ENCODE data around the gene PLA2G5.
"Not testable (repeated sequence)": the region's sequence is repeated elsewhere in the genome, so short reads cannot be mapped to it uniquely, and the experiment has no call there.

Gene PLA2G5, protein sequence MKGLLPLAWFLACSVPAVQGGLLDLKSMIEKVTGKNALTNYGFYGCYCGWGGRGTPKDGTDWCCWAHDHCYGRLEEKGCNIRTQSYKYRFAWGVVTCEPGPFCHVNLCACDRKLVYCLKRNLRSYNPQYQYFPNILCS

DNA sequence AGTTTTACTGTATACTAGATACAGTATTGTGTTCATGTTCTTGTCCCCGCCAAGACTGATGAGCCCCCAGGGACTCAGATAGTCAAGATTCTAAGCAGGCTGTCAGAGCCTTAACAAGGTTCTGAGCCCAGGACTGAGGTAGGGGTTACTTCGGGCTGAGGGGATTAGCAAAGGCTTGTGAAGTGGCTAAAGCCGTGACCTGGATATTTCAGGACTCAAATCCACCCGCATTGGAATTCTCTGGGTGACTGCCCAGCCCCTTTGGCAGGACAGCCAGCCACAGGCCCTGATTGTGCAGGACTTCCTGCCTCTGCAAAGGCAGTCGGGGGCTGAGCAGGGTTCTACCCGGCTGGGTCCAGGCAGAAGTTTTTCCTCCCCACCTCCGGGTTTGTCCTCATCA, at the start of gene PLA2G5:
PLA2G5 (plus strand) TSS at position 321 of the 400 bp plus-strand sequence. CDS start 14,637 bp downstream, outside the sequence.
- Mint-ChIP-seq H3K27ac (no peak within 1 kb of the TSS), H3K27me3 (peaks cover 44% of the 10 kb centered on the region), H3K4me3 (no peak within 1 kb of the TSS), H3K9me3 (no peaks in the 10 kb centered on the region), H3K4me1 (ENCODE audit: low read depth) (peaks cover 5% of the 10 kb centered on the region), H3K36me3 (ENCODE audit: low read depth) (no peaks in the 10 kb centered on the region)
- intact Hi-C loops (cut with micrococcal nuclease) = no loop called here

DNA sequence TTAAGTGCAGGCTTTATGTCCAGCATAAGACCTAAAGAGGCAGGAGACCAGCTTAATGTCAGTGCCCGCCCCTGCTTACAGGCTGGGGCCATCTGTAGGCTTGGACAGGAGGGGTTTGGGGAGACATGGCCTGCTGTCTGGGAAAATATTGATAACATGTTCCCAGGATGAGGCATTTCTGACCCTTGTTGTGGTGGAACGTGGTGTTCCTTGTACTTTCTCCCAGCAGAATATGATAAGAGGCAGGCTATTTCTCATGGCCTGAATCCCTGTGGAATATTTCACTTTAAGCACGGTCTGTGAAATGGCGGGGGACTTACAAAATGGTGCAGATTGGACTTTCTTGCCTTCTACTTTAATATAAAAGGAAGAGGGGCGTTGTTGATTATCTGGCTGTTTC, 41.9 kb upstream of the PLA2G5 start:
- H3K27ac Mint-ChIP-seq = no peak overlapping the region
- peaks cover 42% of the 10 kb centered on the region for H3K27me3 Mint-ChIP-seq

GRCh38 chr1:20028726-20029125, 41.3 kb upstream of the PLA2G5 start:
- no peak overlapping the region for H3K4me3 Mint-ChIP-seq
- H3K9me3 Mint-ChIP-seq = no peaks in the 10 kb centered on the region
- no peaks in the 10 kb centered on the region for H3K4me1 Mint-ChIP-seq (ENCODE audit: low read depth)
- no peak overlapping the region for H3K27ac Mint-ChIP-seq
- peaks cover 43% of the 10 kb centered on the region for H3K27me3 Mint-ChIP-seq
- H3K36me3 Mint-ChIP-seq (ENCODE audit: low read depth) = no peaks in the 10 kb centered on the region
- intact Hi-C loops (cut with micrococcal nuclease) = no loop called here

More for the DNA sequence above, 41.9 kb upstream of the PLA2G5 start:
- Mint-ChIP-seq H3K4me3 (no peak overlapping the region), H3K36me3 (ENCODE audit: low read depth) (no peaks in the 10 kb centered on the region), H3K9me3 (no peaks in the 10 kb centered on the region), H3K4me1 (ENCODE audit: low read depth) (no peaks in the 10 kb centered on the region)
- intact Hi-C loops (cut with micrococcal nuclease) = no loop called here

DNA sequence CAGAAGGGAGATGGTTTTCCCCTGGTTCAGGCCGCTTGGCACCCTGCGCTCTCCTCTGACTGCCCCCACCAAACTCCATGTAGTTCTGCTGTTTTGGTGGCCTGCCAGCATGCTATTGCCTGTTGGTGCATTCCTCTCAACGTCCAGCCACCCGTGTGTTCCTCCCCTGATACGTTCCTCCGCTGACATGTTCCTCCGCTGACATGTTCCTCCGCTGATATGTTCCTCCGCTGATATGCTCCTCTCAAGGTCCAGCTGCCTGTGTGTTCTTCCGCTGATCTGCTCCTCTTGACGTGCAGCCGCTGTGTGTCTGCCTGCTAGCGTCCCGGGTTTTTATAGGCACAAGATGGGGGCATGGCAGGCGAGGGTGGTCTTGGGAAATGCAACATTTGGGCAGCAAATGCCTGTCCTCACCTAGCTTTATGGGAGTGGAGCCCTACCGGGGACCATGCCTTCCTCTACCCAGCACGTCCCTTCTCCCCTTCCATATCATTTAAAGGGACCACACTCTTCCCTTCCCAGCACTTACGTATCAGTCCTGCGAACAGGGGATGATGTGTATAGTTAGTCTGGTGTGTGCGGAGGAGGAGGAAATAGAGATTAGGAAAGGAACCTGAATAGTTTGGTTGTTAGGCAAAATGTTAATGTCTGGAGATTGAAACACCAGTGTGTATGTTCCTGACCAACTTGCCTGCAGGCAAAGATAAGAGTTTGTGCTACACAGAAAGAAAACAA, 40.6 kb upstream of the PLA2G5 start:
- Mint-ChIP-seq H3K36me3 (ENCODE audit: low read depth) (no peaks in the 10 kb centered on the region), H3K27me3 (peaks cover 44% of the 10 kb centered on the region), H3K4me1 (ENCODE audit: low read depth) (no peaks in the 10 kb centered on the region), H3K9me3 (no peaks in the 10 kb centered on the region), H3K27ac (no peak overlapping the region), H3K4me3 (no peak overlapping the region)
- intact Hi-C loops (cut with micrococcal nuclease) = no loop called here

- intact Hi-C loops (cut with micrococcal nuclease); H3K4me1 Mint-ChIP-seq (ENCODE audit: low read depth); H3K36me3 Mint-ChIP-seq (ENCODE audit: low read depth); H3K9me3 Mint-ChIP-seq; H3K4me3 Mint-ChIP-seq; H3K27ac Mint-ChIP-seq: not testable (repeated sequence)
- H3K27me3 Mint-ChIP-seq = peaks cover 50% of the 10 kb centered on the region
These were observed 39.4 kb upstream of the PLA2G5 start for GRCh38 chr1:20030436-20031151.

GRCh38 chr1:20031161-20031560, 38.8 kb upstream of the PLA2G5 start:
- Mint-ChIP-seq H3K36me3 (ENCODE audit: low read depth) (no peaks in the 10 kb centered on the region), H3K27ac (no peak overlapping the region), H3K4me1 (ENCODE audit: low read depth) (no peaks in the 10 kb centered on the region), H3K9me3 (no peaks in the 10 kb centered on the region), H3K4me3 (no peak overlapping the region), H3K27me3 (peaks cover 51% of the 10 kb centered on the region)
- intact Hi-C loops (cut with micrococcal nuclease) = no loop called here

GRCh38 chr1:20031836-20032235, 38.2 kb upstream of the PLA2G5 start:
- H3K27me3 Mint-ChIP-seq = peaks cover 46% of the 10 kb centered on the region
- H3K9me3 Mint-ChIP-seq = peaks cover 1% of the 10 kb centered on the region
- H3K27ac Mint-ChIP-seq = no peak overlapping the region
- no peaks in the 10 kb centered on the region for H3K4me1 Mint-ChIP-seq (ENCODE audit: low read depth)
- no peaks in the 10 kb centered on the region for H3K36me3 Mint-ChIP-seq (ENCODE audit: low read depth)
- H3K4me3 Mint-ChIP-seq = no peak overlapping the region
- intact Hi-C loops (cut with micrococcal nuclease) = no loop called here

DNA sequence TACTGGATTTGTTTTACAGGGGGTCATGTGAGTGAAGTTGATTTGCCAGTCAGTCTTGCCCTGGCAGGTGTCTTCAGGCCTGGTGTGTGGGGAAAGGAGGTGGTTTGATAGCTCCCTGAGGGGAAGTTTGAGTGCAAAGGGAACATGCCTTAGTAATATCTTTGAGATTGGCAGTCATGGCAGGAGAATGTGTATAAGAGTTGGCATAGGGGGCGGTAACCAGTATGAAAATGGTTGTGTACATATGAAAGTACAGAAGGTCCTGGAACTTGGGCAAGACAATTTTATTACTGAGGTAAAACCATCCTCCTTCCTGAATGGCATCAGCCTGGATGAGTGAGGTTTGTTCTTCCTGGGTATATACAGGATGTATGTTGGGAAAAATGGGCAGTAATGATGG, 37.6 kb upstream of the PLA2G5 start:
- intact Hi-C loops (cut with micrococcal nuclease) = no loop called here
- peaks cover 47% of the 10 kb centered on the region for H3K27me3 Mint-ChIP-seq
- peaks cover 7% of the 10 kb centered on the region for H3K9me3 Mint-ChIP-seq
- no peak overlapping the region for H3K4me3 Mint-ChIP-seq
- no peaks in the 10 kb centered on the region for H3K4me1 Mint-ChIP-seq (ENCODE audit: low read depth)
- no peaks in the 10 kb centered on the region for H3K36me3 Mint-ChIP-seq (ENCODE audit: low read depth)
- no peak overlapping the region for H3K27ac Mint-ChIP-seq

GRCh38 chr1:20033420-20033819, 36.6 kb upstream of the PLA2G5 start:
- Mint-ChIP-seq H3K27me3 (peaks cover 43% of the 10 kb centered on the region), H3K4me3 (no peak overlapping the region), H3K36me3 (ENCODE audit: low read depth) (no peaks in the 10 kb centered on the region), H3K4me1 (ENCODE audit: low read depth) (no peaks in the 10 kb centered on the region), H3K9me3 (peaks cover 7% of the 10 kb centered on the region), H3K27ac (no peak overlapping the region)
- intact Hi-C loops (cut with micrococcal nuclease) = no loop called here

DNA sequence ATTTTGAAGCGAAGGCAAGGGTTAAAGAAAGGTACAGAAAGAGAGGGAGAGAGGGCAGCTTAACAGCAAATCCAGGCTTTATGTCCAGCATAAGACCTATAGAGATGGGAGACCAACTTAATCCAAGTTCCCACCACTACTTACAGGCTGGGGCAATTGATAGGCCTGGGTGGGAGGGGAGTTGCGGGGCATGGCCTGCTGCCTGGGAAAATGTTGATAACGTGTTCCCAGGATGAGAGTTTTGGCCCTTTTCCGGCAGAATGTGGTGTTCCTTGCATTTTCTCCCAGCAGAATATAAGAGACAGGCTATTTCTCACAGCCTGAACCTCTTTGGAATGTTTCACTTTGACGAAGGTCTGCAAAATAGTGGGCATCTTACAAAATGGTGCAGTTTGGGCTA, 34.9 kb upstream of the PLA2G5 start:
- Mint-ChIP-seq H3K27me3 (peaks cover 34% of the 10 kb centered on the region), H3K4me1 (ENCODE audit: low read depth) (no peaks in the 10 kb centered on the region), H3K36me3 (ENCODE audit: low read depth) (no peaks in the 10 kb centered on the region), H3K9me3 (peaks cover 7% of the 10 kb centered on the region), H3K27ac (no peak overlapping the region), H3K4me3 (no peak overlapping the region)
- intact Hi-C loops (cut with micrococcal nuclease) = no loop called here

- H3K36me3 Mint-ChIP-seq (ENCODE audit: low read depth) = no peaks in the 10 kb centered on the region
- H3K27me3 Mint-ChIP-seq = peaks cover 31% of the 10 kb centered on the region
- intact Hi-C loops (cut with micrococcal nuclease) = no loop called here
- peaks cover 7% of the 10 kb centered on the region for H3K9me3 Mint-ChIP-seq
- H3K4me3 Mint-ChIP-seq = no peak overlapping the region
- H3K4me1 Mint-ChIP-seq (ENCODE audit: low read depth) = no peaks in the 10 kb centered on the region
- H3K27ac Mint-ChIP-seq = no peak overlapping the region
These were observed 32.1 kb upstream of the PLA2G5 start for GRCh38 chr1:20037877-20038276.

GRCh38 chr1:20047096-20047495, 22.9 kb upstream of the PLA2G5 start:
- Mint-ChIP-seq H3K4me1 (ENCODE audit: low read depth) (peaks cover 9% of the 10 kb centered on the region), H3K9me3 (peaks cover 14% of the 10 kb centered on the region), H3K27ac (no peak overlapping the region), H3K4me3 (no peak overlapping the region), H3K36me3 (ENCODE audit: low read depth) (no peaks in the 10 kb centered on the region), H3K27me3 (peaks cover 12% of the 10 kb centered on the region)
- intact Hi-C loops (cut with micrococcal nuclease) = no loop called here

GRCh38 chr1:20048563-20048962, 21.4 kb upstream of the PLA2G5 start:
- H3K27ac Mint-ChIP-seq = no peak overlapping the region
- H3K9me3 Mint-ChIP-seq = peaks cover 27% of the 10 kb centered on the region
- intact Hi-C loops (cut with micrococcal nuclease) = no loop called here
- H3K4me1 Mint-ChIP-seq (ENCODE audit: low read depth) = peaks cover 9% of the 10 kb centered on the region
- H3K36me3 Mint-ChIP-seq (ENCODE audit: low read depth) = no peaks in the 10 kb centered on the region
- peaks cover 19% of the 10 kb centered on the region for H3K27me3 Mint-ChIP-seq
- H3K4me3 Mint-ChIP-seq = no peak overlapping the region

GRCh38 chr1:20049056-20049798, 20.8 kb upstream of the PLA2G5 start:
- H3K27ac Mint-ChIP-seq; H3K4me3 Mint-ChIP-seq; H3K4me1 Mint-ChIP-seq (ENCODE audit: low read depth); intact Hi-C loops (cut with micrococcal nuclease); H3K36me3 Mint-ChIP-seq (ENCODE audit: low read depth): not testable (repeated sequence)
- H3K27me3 Mint-ChIP-seq = peaks cover 19% of the 10 kb centered on the region
- H3K9me3 Mint-ChIP-seq = peaks cover 27% of the 10 kb centered on the region

Measured in dendritic cell treated with granulocyte-macrophage colony-stimulating factor and Interleukin-4, amounts not matched to agents 40 ng/mL and 50 ng/mL, for 4 days (primary cell).